ENCODE data around the gene C10orf95. TPM values are rescaled to one million over a fixed set of nuclear protein-coding genes. Genes with fewer than 3 reads are reported as not detected.
A peak's percentile ranks its signal among the peaks of the same experiment; 100 is the strongest.

Gene C10orf95
- total RNA-seq, 4 donors from 2014 or later = 0.85 to 2.8 TPM; not detected in 2

- Histone ChIP-seq H3K4me3 (no peak overlapping the region), H3K36me3 (peaks cover 0 to 21% (median 0%) of the 10 kb centered on the region in 3 donors), H3K27me3 (no peaks in the 10 kb centered on the region), H3K4me1 (peaks cover 0 to 29% (median 16%) of the 10 kb centered on the region in 4 donors), H3K9me3 (no peaks in the 10 kb centered on the region), H3K27ac (no peak overlapping the region)
- DNase-seq = peak in 1 of 3 donors; percentile 43
- TF ChIP-seq POLR2A (IDR thresholded peaks at IDR 0.05) (no peak), CTCF (IDR thresholded peaks at IDR 0.05) (no peak)
These were observed 26.4 kb downstream of the C10orf95 start for GRCh38 chr10:102424916-102425315.

GRCh38 chr10:102424145-102424544, 27.2 kb downstream of the C10orf95 start:
- no peak overlapping the region for H3K4me3 ChIP-seq
- no peaks in the 10 kb centered on the region for H3K9me3 ChIP-seq
- TF ChIP-seq POLR2A (IDR thresholded peaks at IDR 0.05) = no peak
- no peak for TF ChIP-seq CTCF (IDR thresholded peaks at IDR 0.05)
- no peak for DNase-seq
- H3K36me3 ChIP-seq = peaks cover 0 to 21% (median 0%) of the 10 kb centered on the region in 3 donors
- H3K4me1 ChIP-seq = peaks cover 0 to 36% (median 22%) of the 10 kb centered on the region in 4 donors
- H3K27me3 ChIP-seq = no peaks in the 10 kb centered on the region
- no peak overlapping the region for H3K27ac ChIP-seq

- no peak for TF ChIP-seq POLR2A (IDR thresholded peaks at IDR 0.05)
- no peak for TF ChIP-seq CTCF (IDR thresholded peaks at IDR 0.05)
- peak overlapping the region in 1 of 4 donors; percentile 90 for H3K4me3 ChIP-seq
- peaks cover 0 to 41% (median 26%) of the 10 kb centered on the region in 4 donors for H3K4me1 ChIP-seq
- H3K9me3 ChIP-seq = no peaks in the 10 kb centered on the region
- peak overlapping the region in 1 of 4 donors; percentile 94 for H3K27ac ChIP-seq
- H3K27me3 ChIP-seq = peaks cover 0 to 2% of the 10 kb centered on the region in 2 donors
- DNase-seq = peak in 1 of 3 donors; percentile 44
- H3K36me3 ChIP-seq = peaks cover 0 to 21% (median 0%) of the 10 kb centered on the region in 3 donors
These were observed 27.9 kb downstream of the C10orf95 start for GRCh38 chr10:102423372-102423968.

GRCh38 chr10:102422545-102423129, 28.7 kb downstream of the C10orf95 start:
- TF ChIP-seq POLR2A (IDR thresholded peaks at IDR 0.05) (peak; percentile 43 to 67), CTCF (IDR thresholded peaks at IDR 0.05) (peak; percentile 42 to 91 (median 76))
- peaks cover 0 to 41% (median 26%) of the 10 kb centered on the region in 4 donors for H3K4me1 ChIP-seq
- H3K4me3 ChIP-seq = peak overlapping the region; percentile 75 to 99 (median 90)

GRCh38 chr10:102421757-102422512, 29.4 kb downstream of the C10orf95 start:
- peaks cover 0 to 4% of the 10 kb centered on the region in 2 donors for H3K27me3 ChIP-seq
- peak; percentile 34 to 77 (median 73) for DNase-seq
- H3K9me3 ChIP-seq = no peaks in the 10 kb centered on the region
- peak overlapping the region; percentile 75 to 99 (median 90) for H3K4me3 ChIP-seq
- H3K4me1 ChIP-seq = peaks cover 0 to 41% (median 26%) of the 10 kb centered on the region in 4 donors
- H3K36me3 ChIP-seq = peaks cover 0 to 21% (median 0%) of the 10 kb centered on the region in 3 donors
- H3K27ac ChIP-seq = peak overlapping the region; percentile 85 to 96 (median 93)
- TF ChIP-seq CTCF (IDR thresholded peaks at IDR 0.05) (no peak), POLR2A (IDR thresholded peaks at IDR 0.05) (peak in 1 of 2 donors; percentile 6)

More at GRCh38 chr10:102422545-102423129, 28.7 kb downstream of the C10orf95 start:
- Histone ChIP-seq H3K9me3 (no peaks in the 10 kb centered on the region), H3K27me3 (peaks cover 0 to 4% of the 10 kb centered on the region in 2 donors), H3K27ac (peak overlapping the region; percentile 85 to 96 (median 93)), H3K36me3 (peaks cover 0 to 21% (median 0%) of the 10 kb centered on the region in 3 donors)
- DNase-seq = peak; percentile 68 to 93 (median 91)
